ENCODE data around the gene SLC1A6.

GRCh38 chr19:14916848-14917247 is 62.8 kb downstream of the SLC1A6 start:
- TF ChIP-seq, protein P1, sequence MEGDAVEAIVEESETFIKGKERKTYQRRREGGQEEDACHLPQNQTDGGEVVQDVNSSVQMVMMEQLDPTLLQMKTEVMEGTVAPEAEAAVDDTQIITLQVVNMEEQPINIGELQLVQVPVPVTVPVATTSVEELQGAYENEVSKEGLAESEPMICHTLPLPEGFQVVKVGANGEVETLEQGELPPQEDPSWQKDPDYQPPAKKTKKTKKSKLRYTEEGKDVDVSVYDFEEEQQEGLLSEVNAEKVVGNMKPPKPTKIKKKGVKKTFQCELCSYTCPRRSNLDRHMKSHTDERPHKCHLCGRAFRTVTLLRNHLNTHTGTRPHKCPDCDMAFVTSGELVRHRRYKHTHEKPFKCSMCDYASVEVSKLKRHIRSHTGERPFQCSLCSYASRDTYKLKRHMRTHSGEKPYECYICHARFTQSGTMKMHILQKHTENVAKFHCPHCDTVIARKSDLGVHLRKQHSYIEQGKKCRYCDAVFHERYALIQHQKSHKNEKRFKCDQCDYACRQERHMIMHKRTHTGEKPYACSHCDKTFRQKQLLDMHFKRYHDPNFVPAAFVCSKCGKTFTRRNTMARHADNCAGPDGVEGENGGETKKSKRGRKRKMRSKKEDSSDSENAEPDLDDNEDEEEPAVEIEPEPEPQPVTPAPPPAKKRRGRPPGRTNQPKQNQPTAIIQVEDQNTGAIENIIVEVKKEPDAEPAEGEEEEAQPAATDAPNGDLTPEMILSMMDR (IDR thresholded peaks at IDR 0.05; ENCODE audit: poor library complexity, severe bottlenecking), result no peak
- TF ChIP-seq EZH2 (IDR thresholded peaks at IDR 0.05; ENCODE audit: borderline replicate concordance, insufficient read depth, low read length, poor library complexity, severe bottlenecking) (no peak), EP300 (conservative IDR thresholded peaks at IDR 0.05; ENCODE audit: poor library complexity, severe bottlenecking) (no peak), RAD21 (conservative IDR thresholded peaks at IDR 0.05) (no peak), POLR2AphosphoS5 (IDR thresholded peaks at IDR 0.05) (no peak), TAF1 (IDR thresholded peaks at IDR 0.05; ENCODE audit: low read depth) (no peak), SMC3 (conservative IDR thresholded peaks at IDR 0.05; ENCODE audit: poor library complexity) (no peak), REST (IDR thresholded peaks at IDR 0.05; ENCODE audit: borderline replicate concordance) (no peak), MXI1 (conservative IDR thresholded peaks at IDR 0.05; ENCODE audit: poor library complexity, severe bottlenecking) (no peak)

Measured in neural cell (in vitro differentiated cells).